CD4-positive, alpha-beta T cell treated with Interleukin-6 for 4 hours (primary cell): ENCODE results near the gene TM4SF20.
"Not testable (repeated sequence)": the region's sequence is repeated elsewhere in the genome, so short reads cannot be mapped to it uniquely, and the experiment has no call there.

Experiments used
- DNase-seq: peaks from one replicate; pipeline ENCODE4 v3.0.0-alpha.2; 2020; ENCODE audit warnings: mixed read lengths

The TM4SF20 gene

DNA sequence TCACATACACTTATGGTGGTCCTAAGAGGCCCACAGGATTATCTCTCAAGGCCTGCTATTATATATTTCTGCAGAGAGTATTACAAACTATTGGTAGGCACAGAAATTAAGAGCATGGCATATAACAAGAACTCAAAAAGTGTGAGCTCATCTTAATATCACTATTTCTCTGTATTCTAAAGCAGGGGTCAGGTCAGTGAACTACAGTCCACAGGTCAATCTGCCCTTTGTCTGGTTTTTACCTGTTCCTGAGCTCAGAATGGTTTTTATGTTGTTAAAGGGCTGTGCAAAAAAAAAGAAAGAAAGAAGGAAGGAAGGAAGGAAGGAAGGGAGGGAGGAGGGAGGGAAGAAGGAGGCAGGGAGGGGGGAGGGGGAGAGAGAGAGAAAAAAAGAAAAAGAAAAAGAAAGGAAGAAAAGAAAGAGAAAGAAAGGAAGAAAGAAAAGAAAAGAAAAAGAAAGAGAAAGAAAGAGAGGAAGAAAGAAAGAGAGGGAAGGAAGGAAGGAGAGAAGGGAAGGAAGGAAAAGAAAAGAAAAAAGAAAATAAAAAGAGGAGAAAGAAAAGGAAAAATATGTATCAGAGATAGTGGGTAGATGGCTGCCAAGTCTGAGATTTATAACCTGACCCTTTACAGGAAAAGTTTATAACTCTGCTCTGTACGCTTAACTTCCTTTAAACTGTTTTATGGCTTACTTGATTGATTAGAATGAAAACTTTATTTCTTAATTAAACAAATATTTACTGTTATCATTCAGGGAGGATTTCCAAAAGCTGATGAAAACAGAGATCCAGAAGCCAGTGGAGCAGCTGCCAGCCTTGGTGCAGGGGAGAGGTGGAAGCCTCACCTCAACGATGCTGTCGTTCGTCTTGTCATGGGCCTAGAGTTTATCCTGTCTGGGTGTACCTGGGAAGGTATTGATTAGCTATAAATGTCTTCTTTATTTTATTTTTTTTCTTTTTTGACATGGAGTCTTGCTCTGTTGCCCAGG is 19.9 kb upstream of the TM4SF20 start:
- no peak for DNase-seq

DNA sequence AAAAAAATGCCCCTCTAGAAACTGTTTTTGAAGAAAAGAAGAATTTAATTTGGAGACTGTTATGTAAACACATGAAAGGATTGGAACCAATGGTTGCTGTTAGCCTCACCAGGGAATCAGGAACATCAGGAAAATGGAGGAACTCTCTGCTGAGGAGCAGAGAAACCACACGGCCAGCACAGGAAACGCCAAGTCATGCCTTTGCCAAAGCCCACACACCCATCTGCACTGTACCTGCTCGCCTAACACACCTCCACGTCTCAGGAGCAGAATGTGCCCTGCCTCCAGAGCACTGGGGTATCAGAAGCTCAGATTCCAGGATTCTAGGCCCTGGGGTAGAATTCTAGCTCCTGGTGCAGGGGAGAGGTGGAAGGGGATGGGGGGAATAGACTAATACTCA is 18.5 kb upstream of the TM4SF20 start:
- DNase-seq = no peak

DNA sequence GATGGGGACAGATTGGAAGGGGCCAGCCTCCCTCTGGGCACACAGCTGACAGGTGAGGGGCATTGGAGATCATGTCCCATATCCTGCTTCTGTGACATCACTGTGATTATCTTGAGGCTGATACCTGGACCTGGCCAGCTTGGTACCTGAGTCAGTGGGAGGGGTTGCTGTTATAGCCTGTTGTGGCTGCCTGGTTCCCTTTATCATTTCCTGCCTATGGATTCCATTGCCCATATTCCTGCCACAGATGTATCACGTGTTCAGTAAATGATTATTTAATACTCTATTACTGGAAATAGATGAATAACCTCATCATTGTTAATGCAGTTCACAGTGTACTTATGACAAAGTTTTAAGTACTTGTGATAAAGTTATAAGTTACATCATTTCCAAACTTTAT is 16.4 kb upstream of the TM4SF20 start:
- no peak for DNase-seq

DNA sequence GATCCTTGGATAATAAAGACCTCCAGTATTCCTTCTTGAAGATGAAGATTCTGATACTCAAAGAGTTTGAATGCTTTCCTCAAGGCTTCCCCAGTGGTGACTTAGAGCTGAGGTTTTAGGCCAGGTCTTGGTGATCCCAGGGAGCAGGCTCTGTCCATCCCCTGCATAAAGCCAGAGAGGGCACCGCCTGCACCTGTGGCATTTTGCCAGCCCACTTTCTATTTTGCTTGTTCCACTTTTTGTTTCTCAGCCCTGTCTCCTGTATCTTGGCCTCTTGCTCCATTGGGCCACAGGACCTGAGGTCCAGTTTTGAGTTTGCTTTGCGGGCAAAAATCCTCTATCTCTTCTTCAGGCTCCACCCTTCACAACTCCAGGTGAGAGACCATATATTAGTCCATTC is 15.3 kb upstream of the TM4SF20 start:
- DNase-seq = no peak

DNA sequence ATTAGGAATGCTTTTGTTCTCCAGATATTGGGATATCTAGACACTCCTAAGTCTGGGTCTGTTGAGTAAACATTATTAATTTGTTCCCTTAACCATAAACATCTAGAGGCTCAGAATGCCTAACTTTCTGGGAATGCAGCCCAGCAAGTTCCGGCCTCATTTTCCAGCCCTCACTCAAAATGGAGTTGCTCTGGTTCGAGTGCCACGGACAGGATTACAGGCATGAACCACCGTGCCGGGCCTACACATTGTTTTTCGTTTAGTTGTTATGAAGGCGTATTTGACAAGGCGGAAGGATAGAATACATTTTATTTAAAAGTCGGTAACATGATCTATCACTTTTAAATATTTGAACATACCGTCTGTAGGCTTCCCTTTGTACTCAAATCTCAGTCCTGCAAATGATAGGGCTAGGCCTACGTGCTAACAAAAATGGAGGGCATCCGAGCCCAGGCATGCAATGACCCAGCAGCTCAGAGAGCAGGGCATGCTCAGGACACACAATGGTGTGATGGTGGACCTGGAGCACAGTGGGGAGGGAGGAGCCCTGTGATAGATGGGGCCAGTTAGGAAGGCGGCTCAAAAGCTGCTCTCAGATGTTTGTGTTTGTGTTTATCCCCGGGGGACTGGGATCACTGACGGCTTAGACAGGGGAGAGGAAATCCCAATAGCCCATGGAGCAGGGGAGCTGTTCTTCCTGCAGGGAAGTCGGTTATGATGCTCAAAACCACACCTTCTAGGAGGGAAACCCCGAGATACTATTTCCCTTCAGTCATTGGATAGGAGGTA is 11.6 kb upstream of the TM4SF20 start:
- no peak for DNase-seq

DNA sequence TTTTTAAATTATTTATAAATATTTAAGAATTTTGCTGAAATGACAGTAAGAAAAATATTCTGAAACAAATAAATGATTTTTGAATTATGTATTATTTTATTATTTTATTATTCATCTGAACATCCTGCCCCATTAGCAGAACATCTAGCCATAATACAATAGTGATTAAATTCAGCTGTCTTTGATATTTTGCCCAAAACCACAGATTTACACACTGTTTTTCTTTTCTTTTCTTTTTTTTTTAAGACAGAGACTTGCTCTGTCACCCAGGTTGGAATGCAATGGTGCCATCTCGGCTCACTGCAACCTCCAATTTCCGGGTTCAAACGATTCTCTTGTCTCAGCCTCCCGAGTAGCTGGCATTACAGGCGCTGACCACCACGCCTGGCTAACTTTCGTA is 10.6 kb upstream of the TM4SF20 start:
- DNase-seq = no peak

DNA sequence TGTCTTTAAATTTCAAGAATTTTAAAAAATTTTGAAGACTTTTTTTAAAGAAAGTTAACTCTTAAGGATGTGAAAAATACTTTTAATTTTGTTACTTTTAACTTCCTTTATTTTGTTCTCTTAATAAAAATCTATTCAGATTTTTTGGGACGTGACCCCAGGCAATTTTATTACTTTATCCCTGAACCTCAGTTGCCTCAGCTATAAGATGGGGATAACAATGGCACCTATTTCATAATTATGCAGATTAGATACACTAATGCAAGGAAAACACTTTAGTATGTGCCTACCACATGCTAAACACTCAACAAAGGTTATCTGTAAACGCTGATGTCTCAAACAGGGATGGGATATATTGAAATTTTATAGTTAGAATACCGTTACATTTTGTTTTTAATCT is 10.1 kb upstream of the TM4SF20 start:
- no peak for DNase-seq

DNA sequence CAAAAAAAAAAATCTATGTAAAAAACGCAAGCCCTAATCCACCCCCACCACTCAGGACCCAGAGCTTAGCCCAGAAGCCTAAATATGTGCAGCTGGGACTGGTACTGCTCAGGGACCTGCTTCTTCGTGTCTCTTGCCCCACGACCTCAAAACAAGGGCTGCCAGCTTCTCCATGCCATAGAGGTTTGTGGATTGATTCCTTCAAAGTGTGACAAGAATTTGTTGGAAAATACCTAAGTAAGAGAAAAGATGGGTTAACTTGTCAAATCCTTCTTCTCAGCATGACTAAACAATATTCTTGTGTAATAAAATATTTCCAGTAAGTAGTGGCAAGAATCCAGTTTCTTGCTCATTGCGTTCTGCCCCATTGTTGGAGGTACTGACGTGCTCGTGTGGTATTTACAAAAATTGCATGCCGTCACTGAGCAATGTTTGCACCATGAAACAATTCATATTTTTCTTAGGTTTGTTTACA is 9.5 kb upstream of the TM4SF20 start:
- DNase-seq = no peak

DNA sequence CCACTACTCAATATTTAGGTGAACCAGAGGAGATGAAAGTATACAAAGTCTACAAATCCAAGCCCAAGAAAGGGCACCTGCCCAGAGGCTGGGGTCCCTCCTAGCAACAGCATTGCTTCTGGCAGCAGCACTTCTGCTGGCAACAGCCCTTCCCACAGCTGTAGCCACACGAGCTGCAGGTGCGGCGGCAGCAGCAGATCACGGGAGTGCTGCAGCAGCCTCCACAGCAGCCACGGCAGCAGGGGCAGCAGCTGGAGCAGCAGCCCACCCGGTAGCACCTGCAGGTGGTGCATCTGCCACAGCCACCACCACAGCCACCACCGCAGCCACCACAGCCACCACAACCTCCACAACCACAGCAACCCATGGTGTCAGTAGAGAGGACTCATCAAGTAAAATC is 8.5 kb upstream of the TM4SF20 start, which contains the start of gene SCYGR1:
TSS of gene SCYGR1 (minus strand) at position 367 of the 400 bp plus-strand sequence. CDS start at position 367, 0 bp downstream.
- not testable (repeated sequence) for DNase-seq

DNA sequence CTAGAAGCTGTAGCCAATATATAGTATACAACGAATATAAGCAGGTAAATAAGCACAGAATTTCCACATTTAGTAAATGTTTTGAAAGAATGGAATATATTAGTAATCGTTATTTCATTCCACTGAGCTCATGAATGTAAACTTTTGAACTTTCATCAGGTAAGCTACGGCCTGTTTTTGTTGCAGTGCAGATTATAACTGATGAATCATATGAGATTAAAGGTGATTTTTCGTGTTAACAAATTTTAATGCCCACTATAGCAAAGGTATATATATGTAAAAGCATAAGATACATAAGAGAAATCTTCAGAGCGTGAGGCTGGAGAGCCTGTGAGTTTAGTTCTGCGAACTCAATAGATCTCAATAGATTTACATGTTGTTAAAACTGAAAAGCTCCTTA is 7.5 kb upstream of the TM4SF20 start:
- DNase-seq = no peak

DNA sequence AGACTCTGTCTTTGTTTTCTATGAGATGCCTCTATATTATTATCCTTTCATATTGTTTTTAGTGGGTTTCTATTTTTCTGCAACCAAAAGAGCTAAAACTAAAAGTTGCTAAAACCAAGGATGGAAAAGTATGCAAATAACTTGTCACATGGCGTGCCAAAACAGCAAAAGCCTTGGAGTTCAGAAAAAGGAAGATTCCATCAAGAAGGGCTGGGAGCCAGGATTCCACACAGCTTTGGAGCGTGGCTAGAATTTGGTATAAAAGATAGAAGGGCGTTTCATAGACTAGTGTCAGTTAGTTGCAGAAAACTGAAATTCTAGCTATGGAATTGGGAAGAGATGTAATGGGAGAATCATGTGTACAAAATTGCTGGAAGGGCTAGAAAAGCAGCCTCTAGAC is 4.6 kb upstream of the TM4SF20 start:
- DNase-seq = no peak

DNA sequence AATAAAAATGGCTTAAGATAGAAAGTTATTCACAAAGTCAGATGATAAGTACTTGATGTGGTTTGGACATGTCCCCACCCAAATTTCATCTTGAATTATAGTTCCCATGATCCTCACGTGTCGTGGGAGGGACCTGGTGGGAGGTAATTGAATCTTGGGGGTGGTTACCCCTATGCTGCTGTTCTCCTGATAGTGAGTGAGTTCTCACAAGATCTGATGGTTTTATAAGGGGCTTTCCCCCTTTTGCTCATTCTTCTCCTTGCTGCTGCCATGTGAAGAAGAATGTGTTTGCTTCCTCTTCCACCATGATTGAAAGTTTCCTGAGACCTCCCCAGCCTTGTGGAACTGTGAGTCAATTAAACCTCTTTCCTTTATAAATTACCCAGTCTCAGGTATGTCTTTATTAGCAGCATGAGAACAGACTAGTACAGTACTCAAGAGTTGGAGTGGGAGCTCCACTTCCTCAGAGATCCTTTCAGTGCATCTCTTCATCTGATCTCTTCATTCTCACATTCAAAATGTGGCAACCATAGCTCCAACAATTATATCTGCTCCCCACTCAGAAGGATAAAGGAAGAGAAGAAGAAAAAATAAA is 3.2 kb upstream of the TM4SF20 start:
- not testable (repeated sequence) for DNase-seq

DNA sequence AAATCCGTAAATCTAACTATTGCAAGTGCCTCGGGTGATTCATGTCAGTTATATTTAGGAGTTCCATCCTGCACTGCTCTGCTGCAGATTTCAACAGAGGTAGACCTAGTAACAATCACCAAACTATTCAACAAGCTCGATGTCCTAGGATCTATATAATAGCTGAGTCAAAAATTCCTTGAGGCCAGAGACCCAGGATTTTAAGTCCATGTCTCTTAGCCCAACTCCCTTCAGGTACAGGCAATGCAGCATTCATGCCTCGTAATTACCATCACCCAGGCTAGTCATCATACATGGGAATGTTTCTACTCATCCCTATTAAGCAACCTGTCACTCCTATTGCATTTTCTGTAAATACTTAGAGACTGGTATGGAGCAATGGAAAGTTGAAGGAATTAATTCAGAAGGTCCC is 729 bp downstream of the TM4SF20 start:
- no peak for DNase-seq

DNA sequence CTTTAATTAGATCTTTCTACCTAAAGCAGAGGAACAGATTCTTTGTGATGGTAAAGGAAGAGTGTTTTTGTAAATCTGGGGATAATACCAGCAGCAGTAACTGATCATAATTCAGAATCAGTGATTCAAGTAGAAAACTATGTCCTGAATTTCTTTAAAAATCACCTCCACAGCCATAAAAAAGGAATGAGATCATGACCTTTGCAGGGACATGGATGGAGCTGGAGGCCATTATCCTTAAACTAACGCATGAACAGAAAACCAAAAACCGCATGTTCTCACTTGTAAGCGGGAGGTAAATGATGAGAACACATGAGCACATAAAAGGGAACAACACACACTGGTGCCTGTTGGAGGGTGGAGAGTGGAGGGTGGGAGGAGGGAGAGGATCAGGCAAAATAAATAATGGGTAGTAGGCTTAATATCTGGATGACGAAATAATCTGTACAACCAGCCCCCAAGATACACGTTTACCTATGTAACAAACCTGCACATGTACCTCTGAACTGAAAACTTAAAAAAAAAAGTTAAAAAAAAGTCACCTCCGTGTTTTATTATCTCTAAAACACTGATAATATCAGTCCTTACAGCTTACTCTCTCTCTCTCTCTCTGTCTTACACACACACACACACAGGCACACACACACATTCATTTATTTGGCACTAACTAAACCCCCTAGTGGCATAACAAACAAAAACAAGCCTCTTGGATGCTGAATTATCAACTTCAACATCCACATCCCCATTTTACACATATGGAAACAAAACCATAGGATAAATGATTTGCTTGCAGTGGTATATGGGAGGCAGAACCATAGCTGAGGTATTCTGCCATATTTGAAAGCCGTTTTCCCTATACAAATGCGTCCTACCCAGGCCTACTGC is 1.4 kb downstream of the TM4SF20 start:
- DNase-seq = no peak

DNA sequence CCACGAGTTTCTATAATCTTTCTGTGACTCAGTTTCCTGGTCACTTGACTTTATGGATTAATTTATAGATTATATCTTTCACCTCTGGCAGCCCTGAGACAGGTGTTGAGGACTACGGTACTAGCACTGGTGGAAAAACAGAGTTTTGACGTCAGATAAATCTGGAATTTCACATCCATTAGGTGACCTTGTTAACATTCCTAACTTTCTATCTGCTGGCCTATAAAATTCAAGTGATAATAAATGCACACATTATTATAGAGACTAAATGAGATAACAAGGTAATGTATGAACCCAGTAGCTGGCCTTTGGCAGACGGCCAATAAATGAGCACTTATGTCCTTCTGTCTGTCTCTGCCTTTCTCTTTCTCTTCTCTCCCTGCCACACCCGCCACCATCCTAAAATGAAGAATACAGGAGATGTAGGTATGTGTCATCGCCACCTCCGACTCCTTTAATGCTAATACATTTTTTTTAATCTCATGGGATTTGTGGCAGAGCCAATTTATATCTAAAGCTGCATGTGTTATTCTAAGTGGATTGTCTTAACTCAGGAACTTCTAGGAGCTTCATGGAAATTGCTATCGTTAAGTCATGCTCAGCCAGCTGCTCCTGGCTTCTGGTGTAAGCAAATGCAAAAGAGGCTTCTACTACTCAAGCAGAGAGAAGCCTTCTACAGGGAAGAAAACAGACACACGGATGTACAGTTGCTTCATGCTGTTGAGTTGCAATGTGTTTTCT is 2.3 kb downstream of the TM4SF20 start:
- no peak for DNase-seq

DNA sequence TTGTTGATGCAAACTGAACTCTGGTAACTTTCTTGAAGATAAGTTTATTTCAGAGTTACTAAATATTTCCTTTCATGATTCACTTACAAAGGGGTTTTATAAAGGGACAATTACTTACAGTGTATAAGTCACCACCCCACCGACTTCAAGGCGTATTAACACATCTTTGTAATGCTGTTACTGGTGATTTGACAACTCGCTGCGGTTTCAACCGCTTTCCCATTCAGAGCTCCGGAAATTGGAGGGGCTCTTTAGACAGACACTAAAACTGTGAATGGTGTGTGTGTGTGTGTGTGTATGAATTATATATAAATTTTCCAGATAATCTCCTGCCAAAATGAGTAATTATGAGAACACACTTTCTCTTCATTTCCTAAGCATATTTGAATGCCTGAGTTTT is 4.9 kb downstream of the TM4SF20 start:
- no peak for DNase-seq

DNA sequence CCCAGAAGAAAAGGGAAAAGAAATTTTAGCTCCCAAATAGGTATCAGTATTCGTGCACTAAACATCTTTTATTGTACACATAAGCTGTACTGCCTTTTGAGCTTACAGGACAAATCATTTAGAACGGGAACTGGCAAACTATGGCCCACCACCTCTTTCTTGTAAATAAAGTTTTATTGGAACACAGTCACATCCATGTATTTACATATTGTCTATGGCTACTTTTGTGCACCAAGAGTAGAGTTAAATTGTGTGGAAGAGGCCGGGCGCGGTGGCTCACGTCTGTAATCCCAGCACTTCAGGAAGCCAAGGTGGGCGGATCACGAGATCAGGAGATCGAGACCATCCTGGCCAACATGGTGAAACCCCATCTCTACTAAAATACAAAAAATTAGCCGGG is 5.7 kb downstream of the TM4SF20 start:
- no peak for DNase-seq

DNA sequence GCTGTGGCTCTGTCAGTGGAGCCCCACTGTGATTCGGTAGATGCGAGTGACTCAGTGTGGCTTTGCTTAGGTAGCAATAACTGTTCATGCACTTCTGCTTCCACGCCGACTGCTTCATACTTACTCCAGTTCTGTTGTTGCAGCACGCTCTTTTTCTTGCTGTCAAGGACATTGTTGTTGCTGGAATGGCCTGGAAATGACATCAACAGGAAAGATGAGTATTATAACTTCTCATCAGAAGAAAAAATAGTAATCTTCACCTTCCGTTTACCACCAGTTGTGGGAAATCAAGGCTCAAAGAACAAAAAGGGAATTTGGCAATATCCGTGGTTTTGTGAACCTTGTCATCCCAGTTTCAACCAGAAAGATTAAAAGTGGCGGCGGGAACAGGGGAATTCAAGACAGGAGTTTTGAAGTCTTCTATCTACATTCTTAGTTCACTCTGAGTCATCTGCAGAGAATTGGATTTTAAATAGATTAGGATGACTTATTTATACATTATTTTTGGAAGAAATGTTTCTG is 8.3 kb downstream of the TM4SF20 start:
- no peak for DNase-seq

DNA sequence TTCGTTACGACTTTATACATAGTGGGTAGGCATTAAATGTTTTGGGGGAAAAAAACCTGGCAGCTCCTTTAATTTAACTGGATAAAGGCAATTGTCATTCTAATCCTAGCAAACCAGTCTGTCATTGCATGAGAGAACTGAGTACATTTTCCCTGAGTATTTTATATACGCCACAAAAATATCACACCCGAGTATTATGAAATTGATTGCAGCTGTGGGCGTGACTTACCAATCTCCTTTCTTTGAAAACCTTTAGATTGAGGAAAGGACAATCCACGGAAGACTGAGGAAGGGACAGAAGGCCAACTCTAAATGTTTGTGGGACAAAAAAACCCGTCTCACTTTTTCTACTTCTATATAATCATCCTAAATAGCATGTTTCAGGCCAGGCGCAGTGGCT is 9.0 kb downstream of the TM4SF20 start:
- no peak for DNase-seq

DNA sequence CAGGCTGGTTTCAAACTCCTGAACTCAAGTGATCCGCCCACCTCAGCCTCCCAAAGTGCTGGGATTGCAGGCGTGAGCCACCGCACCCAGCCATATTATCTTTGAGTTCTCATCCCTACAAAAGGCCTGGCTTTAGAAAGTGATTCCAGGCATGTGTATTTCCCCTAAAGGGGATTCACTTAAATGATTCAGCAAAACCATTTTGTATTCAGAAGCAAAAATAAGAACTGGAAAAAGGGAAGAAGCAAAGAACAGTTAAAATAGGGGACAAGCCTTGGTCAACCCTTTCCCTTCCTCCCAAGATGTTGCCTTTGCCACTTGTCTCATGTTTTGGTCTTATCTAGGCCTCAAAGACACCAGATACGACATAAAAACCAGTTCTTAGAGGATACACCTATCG is 10.5 kb downstream of the TM4SF20 start:
- DNase-seq = no peak

DNA sequence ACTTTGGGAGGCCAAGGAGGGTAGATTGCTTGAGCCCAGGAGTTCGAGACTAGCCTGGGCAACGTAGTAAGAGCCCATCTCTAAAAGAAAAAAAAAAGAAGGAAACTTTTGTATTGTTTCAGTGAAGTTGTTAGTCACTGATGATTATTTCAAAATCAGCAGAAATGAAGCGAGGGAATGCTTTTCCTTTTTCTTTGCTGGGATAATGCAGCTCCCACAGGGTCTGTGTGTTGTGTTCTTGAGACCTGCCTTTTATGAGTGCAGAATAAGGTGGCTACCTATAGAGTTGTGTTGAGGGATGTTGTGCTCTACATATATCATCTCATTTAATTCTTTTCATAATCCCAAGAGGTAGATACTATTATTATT is 11.7 kb downstream of the TM4SF20 start:
- DNase-seq = no peak
